Astrocyte of the cerebellum (primary cell): ENCODE measurements around the gene CD300E.
"Not testable (repeated sequence)": the region's sequence is repeated elsewhere in the genome, so short reads cannot be mapped to it uniquely, and the experiment has no call there.

ENCODE experiments used
- DNase-seq: peaks from one replicate; pipeline ENCODE4 v3.0.0-alpha.2; 2011; ENCODE audit warnings: low read depth
- H3K4me3 ChIP-seq: 2 replicates; pipeline ENCODE4 v1.5.1; 2011; ENCODE audit warnings: mild to moderate bottlenecking, low read depth, low read length, moderate library complexity
- CTCF ChIP-seq: IDR thresholded peaks from 2 replicates; pipeline ENCODE4 v1.5.1; 2012; ENCODE audit warnings: low read length, low read depth, moderate library complexity, mild to moderate bottlenecking; ENCODE audit errors: missing control alignments
- in situ Hi-C: cut with HindIII; loops from 2 replicates; pipeline ENCODE4 v1.10.0; 2017; ENCODE audit warnings: low sequenced_read_pairs

Gene CD300E

GRCh38 chr17:74631468-74632450 lies 8.2 kb upstream of the CD300E start:
- TF ChIP-seq CTCF = no peak
- no peak for DNase-seq
- no peak overlapping the region for H3K4me3 ChIP-seq
- in situ Hi-C loops = no loop called here

- in situ Hi-C loops, DNase-seq, H3K4me3 ChIP-seq: not testable (repeated sequence)
Observed at GRCh38 chr17:74630251-74630650, 6.7 kb upstream of the CD300E start.

GRCh38 chr17:74625661-74626060 lies 2.1 kb upstream of the CD300E start:
- no peak overlapping the region for H3K4me3 ChIP-seq
- DNase-seq = no peak
- in situ Hi-C loops = no loop called here
- TF ChIP-seq CTCF = no peak

- TF ChIP-seq CTCF = no peak
- no peak for DNase-seq
- in situ Hi-C loops = no loop called here
Observed at GRCh38 chr17:74624131-74624530, 593 bp upstream of the CD300E start.

GRCh38 chr17:74619077-74619673 lies 4.4 kb downstream of the CD300E start:
- no peak overlapping the region for H3K4me3 ChIP-seq
- no peak for TF ChIP-seq CTCF
- in situ Hi-C loops = no loop called here
- DNase-seq = no peak

More at GRCh38 chr17:74624131-74624530, 593 bp upstream of the CD300E start:
- no peak overlapping the region for H3K4me3 ChIP-seq

- no peak for TF ChIP-seq CTCF
- no peak for DNase-seq
- no peak overlapping the region for H3K4me3 ChIP-seq
- in situ Hi-C loops = no loop called here
Observed at GRCh38 chr17:74618451-74618850, 5.1 kb downstream of the CD300E start.

GRCh38 chr17:74616696-74617095 lies 6.8 kb downstream of the CD300E start:
- DNase-seq = no peak
- TF ChIP-seq CTCF = no peak
- in situ Hi-C loops = no loop called here
- H3K4me3 ChIP-seq = no peak overlapping the region
